NCI-H82 treated with DMSO at 0.1 percent for 48 hours (cell line): Measurements from ENCODE around the gene PRR13.
"Not testable (repeated sequence)": the region's sequence is repeated elsewhere in the genome, so short reads cannot be mapped to it uniquely, and the experiment has no call there.

Experiments
- DNase-seq: peaks from one replicate; lab custom pipeline; 2025; ENCODE audit not compliant: unreplicated experiment; lab: John Stamatoyannopoulos, UW

PRR13 gene

GRCh38 chr12:53441040-53441833, at the start of gene PRR13:
Gene PRR13, plus strand, starts transcription at chr12:53441734. Its CDS starts 981 bp downstream, at chr12:53442715.
- peak; percentile 99 for DNase-seq

- DNase-seq, result no peak
Observed at GRCh38 chr12:53399896-53400295, 41.6 kb upstream of the PRR13 start.

GRCh38 chr12:53402351-53402750, 39.2 kb upstream of the PRR13 start:
- DNase-seq, result not testable (repeated sequence)

GRCh38 chr12:53402871-53403270, 38.7 kb upstream of the PRR13 start:
- no peak for DNase-seq

- DNase-seq, result no peak
Observed at GRCh38 chr12:53410951-53411350, 30.6 kb upstream of the PRR13 start.

GRCh38 chr12:53413485-53414204, 27.9 kb upstream of the PRR13 start:
- no peak for DNase-seq

- DNase-seq, result peak; percentile 79
Observed at GRCh38 chr12:53414756-53415417, 26.6 kb upstream of the PRR13 start.

GRCh38 chr12:53415752-53416389, 25.7 kb upstream of the PRR13 start:
- peak; percentile 96 for DNase-seq

GRCh38 chr12:53417291-53417816, 24.2 kb upstream of the PRR13 start:
- DNase-seq, result not testable (repeated sequence)

GRCh38 chr12:53418221-53418620, 23.3 kb upstream of the PRR13 start:
- no peak for DNase-seq

GRCh38 chr12:53419756-53420155, 21.8 kb upstream of the PRR13 start:
- no peak for DNase-seq

GRCh38 chr12:53422247-53422646, 19.3 kb upstream of the PRR13 start:
- not testable (repeated sequence) for DNase-seq

- DNase-seq, result no peak
Observed at GRCh38 chr12:53423597-53423996, 17.9 kb upstream of the PRR13 start, which contains the start of gene AMHR2. Gene AMHR2, plus strand, starts transcription at chr12:53423855. Its CDS starts 80 bp downstream, at chr12:53423935.

- no peak for DNase-seq
Observed at GRCh38 chr12:53424626-53425514, 16.7 kb upstream of the PRR13 start.

GRCh38 chr12:53425515-53426150, 15.9 kb upstream of the PRR13 start:
- no peak for DNase-seq

- DNase-seq, result no peak
Observed at GRCh38 chr12:53427905-53428594, 13.5 kb upstream of the PRR13 start.

- no peak for DNase-seq
Observed at GRCh38 chr12:53428741-53429140, 12.8 kb upstream of the PRR13 start.

GRCh38 chr12:53430116-53430515, 11.4 kb upstream of the PRR13 start:
- no peak for DNase-seq

- no peak for DNase-seq
Observed at GRCh38 chr12:53431187-53431586, 10.3 kb upstream of the PRR13 start.
